ENCODE data around the gene CDIP1.

DNA sequence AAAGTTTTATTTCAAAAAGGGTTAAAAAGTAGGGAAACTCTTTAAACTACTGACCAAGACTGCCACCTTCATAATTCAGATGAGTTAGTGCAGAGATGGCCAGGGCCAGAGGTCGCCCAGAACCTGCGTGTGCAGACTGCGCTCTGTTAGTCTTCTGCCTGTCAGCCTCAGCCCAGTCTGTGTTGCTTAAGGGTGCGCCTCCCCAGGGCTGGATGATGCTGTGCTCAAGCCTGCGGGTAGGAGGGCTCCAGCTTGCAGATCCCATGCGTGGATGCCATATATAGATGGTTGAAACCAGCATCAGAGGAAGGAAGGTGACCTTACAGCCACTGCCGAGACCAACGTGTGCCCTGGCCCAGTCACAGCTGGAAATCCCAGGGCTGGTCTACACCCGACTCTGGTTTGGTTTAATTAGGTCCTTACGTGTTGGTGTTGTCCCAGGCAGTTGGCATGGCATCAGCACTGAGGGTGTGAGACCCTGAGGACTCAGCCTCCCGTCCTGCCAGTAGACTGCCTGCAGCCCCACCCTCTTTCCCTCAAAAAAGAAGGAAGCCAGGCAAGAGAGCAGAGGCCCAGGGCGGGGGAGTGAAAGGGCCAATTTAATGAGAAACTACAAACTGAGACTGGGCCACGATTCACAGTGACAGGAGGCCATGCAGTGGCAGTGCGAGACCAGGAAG, 27.7 kb downstream of the CDIP1 start:
- TF ChIP-seq, protein P1, sequence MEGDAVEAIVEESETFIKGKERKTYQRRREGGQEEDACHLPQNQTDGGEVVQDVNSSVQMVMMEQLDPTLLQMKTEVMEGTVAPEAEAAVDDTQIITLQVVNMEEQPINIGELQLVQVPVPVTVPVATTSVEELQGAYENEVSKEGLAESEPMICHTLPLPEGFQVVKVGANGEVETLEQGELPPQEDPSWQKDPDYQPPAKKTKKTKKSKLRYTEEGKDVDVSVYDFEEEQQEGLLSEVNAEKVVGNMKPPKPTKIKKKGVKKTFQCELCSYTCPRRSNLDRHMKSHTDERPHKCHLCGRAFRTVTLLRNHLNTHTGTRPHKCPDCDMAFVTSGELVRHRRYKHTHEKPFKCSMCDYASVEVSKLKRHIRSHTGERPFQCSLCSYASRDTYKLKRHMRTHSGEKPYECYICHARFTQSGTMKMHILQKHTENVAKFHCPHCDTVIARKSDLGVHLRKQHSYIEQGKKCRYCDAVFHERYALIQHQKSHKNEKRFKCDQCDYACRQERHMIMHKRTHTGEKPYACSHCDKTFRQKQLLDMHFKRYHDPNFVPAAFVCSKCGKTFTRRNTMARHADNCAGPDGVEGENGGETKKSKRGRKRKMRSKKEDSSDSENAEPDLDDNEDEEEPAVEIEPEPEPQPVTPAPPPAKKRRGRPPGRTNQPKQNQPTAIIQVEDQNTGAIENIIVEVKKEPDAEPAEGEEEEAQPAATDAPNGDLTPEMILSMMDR (IDR thresholded peaks at IDR 0.05), result no peak
- no peak for TF ChIP-seq POLR2A (IDR thresholded peaks at IDR 0.05)

Measured in body of pancreas (tissue), 4 donors.